ENCODE data around the gene PPDPF.

PPDPF gene

DNA sequence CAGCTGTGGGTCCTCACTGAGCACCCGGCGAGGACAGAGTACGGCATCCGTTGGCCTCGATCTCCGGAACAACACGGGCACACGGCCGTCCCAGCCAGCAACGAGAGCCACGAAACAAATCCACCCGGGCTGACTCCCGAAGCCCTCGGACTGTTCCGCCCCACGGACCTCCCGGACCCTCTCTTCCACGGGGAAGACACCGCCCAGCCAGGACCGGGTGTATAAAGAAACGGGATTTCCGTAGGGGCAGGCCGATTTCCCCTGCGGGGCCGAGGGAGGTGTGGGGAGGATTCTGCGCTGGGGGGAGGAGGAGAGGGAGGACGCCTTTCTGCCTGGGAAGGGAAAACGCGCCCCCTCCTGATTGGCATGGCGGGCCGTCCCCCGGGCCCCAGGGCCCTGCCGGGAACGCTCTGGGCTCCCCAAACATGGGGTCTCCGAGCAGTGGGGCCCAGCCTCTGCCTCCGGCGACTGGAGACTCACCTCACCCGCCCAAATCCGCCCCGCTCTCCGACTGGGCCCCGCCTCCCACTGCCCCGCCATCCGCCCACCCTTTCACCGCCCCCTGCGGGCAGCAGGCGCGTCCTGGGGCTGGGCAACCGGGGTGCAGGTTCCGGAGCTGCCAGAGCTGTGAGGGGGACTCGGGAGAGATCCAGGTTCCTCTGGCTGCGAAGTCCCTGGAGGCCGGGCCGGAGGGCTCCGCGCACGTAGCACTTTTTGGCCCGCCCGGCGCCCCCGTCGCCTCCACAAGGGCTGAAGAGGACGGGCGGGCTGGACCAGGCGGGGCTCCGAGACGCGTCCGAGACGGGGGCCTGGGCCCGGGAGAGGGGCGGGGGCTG, 679 bp upstream of the PPDPF start:
- DNase-seq (ENCODE audit: low read depth in 2 of 2, low spot score in 1 of 2), result peak; percentile 42 to 47

DNA sequence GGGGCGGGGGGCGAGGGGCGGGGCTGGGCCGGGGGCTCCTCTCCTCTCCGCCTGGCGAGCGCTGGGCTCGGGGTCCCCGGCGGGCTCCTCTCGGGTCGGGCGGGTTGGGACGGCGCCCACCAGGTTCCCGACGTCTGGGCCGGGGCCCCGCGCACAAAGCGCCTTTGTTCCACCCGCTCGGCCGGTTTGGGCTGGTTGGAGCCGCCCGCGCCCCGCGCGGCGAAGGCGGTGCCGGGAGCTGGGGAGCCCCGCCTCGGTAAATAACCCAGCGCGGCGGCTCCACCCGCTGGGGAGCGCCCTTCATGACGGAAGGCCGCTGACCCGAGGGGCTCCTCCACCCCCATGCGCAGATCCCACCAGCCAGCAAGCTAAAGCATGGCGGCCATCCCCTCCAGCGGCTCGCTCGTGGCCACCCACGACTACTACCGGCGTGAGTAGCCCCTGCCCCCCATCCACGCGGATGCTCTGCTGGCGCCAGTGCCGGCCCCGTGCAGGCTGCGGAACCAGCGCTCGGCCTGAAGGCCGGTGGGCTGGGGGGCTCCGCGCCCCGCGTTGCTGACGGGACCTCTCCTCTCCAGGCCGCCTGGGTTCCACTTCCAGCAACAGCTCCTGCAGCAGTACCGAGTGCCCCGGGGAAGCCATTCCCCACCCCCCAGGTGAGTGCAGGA, 503 bp downstream of the PPDPF start:
- peak; percentile 32 to 40 for DNase-seq (ENCODE audit: low read depth in 2 of 2, low spot score in 1 of 2)

- no peak for DNase-seq (ENCODE audit: low read depth in 2 of 2, low spot score in 1 of 2)
Measured at GRCh38 chr20:63521602-63522001, 1.0 kb downstream of the PPDPF start.

- DNase-seq (ENCODE audit: low read depth in 2 of 2, low spot score in 1 of 2), result no peak
Measured at GRCh38 chr20:63522091-63522868, 1.7 kb downstream of the PPDPF start.

- no peak for DNase-seq (ENCODE audit: low read depth in 2 of 2, low spot score in 1 of 2)
Measured at GRCh38 chr20:63522981-63523611, 2.5 kb downstream of the PPDPF start.

DNA sequence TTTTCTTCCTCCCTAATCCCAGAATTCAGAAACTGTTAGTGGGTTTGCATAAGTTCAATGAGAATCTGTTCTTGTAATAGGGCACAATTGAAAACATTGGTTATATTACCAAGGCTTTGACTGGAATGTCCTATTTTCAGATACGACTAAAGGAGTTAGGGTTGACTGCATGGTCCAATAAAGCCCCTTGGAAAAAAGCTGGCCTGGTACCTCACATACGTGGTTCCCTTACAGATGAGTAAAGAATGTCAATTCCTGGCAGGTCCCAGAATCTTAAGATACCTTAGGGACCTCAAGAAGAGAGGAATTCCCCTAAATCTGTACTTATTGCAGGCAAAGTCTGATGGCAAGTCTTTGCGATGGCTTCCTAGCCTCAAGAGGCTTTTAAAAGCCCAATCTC, 4.6 kb downstream of the PPDPF start:
- DNase-seq (ENCODE audit: low read depth in 2 of 2, low spot score in 1 of 2), result no peak

- no peak for DNase-seq (ENCODE audit: low read depth in 2 of 2, low spot score in 1 of 2)
Measured at GRCh38 chr20:63525971-63526370, 5.4 kb downstream of the PPDPF start.

- no peak for DNase-seq (ENCODE audit: low read depth in 2 of 2, low spot score in 1 of 2)
Measured at GRCh38 chr20:63527184-63527583, 6.6 kb downstream of the PPDPF start.

DNA sequence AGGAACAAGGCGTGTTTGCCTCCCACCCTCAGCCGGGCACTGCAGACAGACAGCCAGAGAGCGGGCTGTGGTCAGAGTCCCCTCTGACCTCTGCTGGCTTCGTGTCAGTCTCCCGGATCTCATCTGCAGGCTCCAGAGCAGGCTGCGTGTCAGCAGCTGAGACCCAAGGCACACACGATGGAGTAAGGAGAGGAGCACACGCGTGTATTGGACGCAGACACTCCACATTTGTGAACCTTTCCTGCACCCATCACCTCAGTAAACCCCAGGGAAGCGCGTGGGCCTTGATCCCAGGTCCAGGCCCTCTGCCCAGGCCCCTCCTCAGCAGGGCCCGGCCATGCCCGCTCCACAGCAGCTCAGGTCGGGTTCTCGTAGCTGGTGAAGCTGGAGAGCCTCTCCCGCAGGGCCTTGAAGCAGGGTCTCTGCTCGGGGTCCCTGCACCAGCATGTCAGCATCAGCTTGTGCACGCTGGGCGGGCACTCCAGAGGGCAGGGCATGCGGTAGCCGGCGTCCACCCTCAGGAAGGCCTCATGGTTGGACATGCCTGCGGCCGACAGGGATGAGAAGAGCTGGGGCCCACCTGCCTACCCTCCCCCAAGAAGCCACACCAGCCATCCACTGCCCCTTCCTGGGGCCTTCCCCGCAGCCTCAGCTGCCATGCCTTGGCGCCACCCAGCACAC, 8.8 kb downstream of the PPDPF start:
- no peak for DNase-seq (ENCODE audit: low read depth in 2 of 2, low spot score in 1 of 2)

DNA sequence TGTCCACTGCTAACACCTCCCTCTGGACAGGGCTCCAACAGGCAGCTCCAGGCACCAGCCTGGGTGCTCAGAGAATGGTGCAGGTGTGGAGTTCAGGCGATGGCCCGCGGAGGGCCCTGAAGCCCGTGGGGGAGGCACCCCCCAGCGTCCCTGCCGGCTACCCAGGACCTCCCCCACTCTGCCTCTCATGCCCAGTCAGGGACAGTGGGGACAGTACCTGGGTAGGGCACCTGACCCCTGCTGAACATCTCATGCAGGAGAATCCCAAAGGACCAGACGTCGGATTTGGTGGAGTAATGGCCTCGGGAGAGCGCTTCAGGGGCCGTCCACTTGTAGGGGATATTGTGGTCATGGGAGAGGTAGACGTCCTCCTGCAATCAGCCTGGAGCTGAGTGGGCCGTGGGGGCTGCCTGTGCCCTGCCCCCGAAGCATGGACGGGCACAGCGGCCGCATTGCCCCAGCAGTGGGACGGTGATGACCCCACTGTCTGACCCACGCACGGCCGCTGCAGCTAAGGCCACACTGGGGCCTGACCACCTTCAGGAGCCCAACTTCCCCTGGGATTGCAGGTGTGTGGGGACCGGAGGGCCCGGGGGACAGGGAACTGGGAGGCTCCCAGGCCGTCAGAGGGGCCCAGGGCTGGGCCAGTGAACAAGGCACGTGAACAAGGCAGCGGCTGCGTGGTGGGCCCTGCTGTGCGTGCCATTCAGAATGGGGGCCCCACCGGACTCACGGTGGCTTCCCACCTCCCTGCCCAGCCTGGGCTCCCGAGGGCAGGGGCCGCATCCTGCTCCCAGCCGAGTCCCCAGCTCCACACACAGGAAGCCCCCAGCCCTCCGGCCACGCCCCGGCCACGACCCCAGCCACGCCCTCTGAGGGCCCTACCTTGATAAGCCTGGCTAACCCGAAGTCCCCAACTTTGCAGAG, 9.6 kb downstream of the PPDPF start:
- DNase-seq (ENCODE audit: low read depth in 2 of 2, low spot score in 1 of 2), result no peak

DNA sequence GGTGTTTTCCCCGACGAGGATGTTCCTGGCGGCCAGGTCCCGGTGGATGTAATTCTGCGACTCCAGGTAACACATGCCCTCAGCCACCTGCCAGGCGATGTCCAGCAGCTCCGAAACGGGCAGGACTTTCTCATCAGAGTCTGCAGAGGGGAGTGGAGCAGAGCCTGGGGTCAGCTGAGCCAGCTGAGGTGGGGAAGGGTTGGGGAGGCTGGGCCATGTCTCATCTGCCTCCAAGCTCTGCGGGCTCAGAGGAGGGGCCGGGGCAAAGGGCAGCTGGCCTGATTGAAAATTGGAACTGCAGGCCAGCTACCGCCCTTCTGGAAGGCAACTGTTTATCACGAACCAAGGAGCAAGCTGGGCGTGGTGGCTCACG, 10.2 kb downstream of the PPDPF start:
- DNase-seq (ENCODE audit: low read depth in 2 of 2, low spot score in 1 of 2), result no peak

GRCh38 chr20:63531686-63532448, 11.3 kb downstream of the PPDPF start:
- DNase-seq (ENCODE audit: low read depth in 2 of 2, low spot score in 1 of 2), result no peak

- no peak for DNase-seq (ENCODE audit: low read depth in 2 of 2, low spot score in 1 of 2)
Measured at GRCh38 chr20:63532449-63532971, 11.9 kb downstream of the PPDPF start.

DNA sequence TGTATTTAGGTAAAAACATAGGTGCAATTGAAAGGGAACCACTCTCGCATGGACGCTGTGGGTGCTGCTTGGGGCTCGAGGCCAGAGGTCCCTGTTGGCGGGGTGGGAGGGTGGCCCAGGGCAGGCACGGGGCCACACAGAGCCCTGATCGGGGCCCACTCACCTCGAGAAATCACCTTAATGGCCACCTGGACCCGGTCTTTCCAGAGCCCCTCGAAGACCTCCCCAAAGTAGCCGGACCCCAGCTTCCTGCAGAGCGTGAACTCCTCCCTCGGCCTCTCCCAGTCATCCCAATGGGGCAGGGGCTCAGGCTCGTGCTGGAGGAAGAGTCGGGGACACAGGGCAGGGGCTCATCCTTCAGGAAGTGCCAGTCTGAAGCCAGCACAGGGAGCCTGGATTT, 12.8 kb downstream of the PPDPF start:
- DNase-seq (ENCODE audit: low read depth in 2 of 2, low spot score in 1 of 2), result no peak

DNA sequence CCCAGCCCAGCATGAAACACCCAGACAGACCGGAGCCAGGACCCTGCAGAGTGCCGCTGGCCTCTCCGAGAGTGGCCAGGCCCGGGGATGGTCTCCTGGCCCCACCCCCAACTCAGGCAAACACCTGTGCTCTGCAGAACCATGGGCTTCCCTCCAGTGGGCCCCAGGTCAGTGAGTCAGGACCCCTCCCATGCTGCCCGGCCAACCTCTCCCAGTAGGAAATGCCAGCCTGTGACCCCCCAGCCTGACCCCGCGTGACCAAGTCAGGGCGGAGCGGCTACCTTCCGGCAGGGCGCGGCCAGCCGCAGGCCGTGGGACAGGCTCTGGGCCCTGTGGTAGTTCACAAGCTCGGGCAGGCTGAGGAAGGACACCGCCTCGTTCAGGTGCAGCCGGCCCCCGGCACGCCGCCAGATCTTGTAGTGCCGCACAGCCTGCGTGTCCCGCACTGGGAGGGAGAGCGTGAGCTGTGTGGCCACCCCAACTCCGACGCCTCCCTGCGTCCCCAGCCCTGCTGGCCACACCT, 13.4 kb downstream of the PPDPF start:
- DNase-seq (ENCODE audit: low read depth in 2 of 2, low spot score in 1 of 2), result no peak

- no peak for DNase-seq (ENCODE audit: low read depth in 2 of 2, low spot score in 1 of 2)
Measured at GRCh38 chr20:63534427-63534830, 13.9 kb downstream of the PPDPF start.

DNA sequence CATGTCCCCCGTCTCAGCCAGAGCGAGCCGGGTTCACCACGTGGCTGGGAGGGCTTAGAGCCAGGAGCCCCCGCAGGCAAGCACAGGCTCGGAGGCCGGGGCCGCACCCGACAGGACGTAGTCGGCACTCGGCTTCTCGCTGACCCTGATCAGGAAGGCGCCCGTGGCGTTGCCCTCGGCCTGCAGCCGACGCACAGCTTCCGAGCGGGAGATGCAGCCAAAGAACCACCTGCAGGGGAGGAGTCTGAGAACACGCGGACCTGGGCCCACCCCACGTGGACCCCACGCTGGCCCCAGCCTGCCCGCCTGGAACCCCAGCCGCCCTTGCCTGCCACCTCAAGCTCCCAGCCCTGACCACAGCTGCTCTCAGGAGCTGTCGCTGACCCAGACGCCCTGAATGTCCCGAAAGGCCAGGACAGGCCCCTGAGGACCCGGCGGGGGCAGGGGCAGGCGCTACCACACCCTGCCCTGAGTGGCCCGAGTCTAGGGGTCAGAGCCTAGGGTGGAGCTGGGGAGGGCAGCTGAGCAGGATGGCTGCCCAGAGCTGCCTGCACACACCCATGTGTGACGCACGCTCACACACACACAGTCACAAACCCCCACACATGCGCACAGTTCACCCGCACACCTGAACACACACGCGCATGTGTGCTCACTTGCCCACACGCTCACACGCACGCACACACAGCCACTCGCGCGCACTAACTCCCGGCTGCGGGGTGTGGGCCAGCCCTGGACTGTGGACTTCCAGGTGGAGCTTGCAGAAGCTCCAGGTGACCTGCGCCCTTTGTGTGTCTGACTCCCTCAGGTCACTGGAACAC, 14.5 kb downstream of the PPDPF start:
- DNase-seq (ENCODE audit: low read depth in 2 of 2, low spot score in 1 of 2), result no peak

All from stimulated activated CD8-positive, alpha-beta memory T cell treated with anti-CD3 and anti-CD28 coated beads, Interleukin-4, amount 100 ng/mL, for 1 hour (primary cell).